ELR (cell line): ENCODE data around the gene VAV3.
A peak's percentile ranks its signal among the peaks of the same experiment; 100 is the strongest.
"Not testable (repeated sequence)": the region's sequence is repeated elsewhere in the genome, so short reads cannot be mapped to it uniquely, and the experiment has no call there.

Experiments used
- DNase-seq: peaks from one replicate; pipeline ENCODE4 v3.0.0-alpha.2; 2015; ENCODE audit warnings: low read depth

The VAV3 gene

GRCh38 chr1:107965110-107965991 is at the start of gene VAV3:
TSS of gene VAV3 (minus strand) at chr1:107965180. CDS start at chr1:107964869, 311 bp downstream.
- DNase-seq, result peak; percentile 37

GRCh38 chr1:108012553-108012952 is 47.6 kb upstream of the VAV3 start:
- no peak for DNase-seq

GRCh38 chr1:108011295-108011694 is 46.3 kb upstream of the VAV3 start:
- no peak for DNase-seq

GRCh38 chr1:108010581-108010980 is 45.6 kb upstream of the VAV3 start:
- DNase-seq, result no peak

- peak; percentile 58 for DNase-seq
These were observed 44.7 kb upstream of the VAV3 start for GRCh38 chr1:108009603-108010195.

GRCh38 chr1:108007531-108007930 is 42.6 kb upstream of the VAV3 start:
- no peak for DNase-seq

- DNase-seq, result no peak
These were observed 42.1 kb upstream of the VAV3 start for GRCh38 chr1:108007070-108007469.

- DNase-seq, result not testable (repeated sequence)
These were observed 39.9 kb upstream of the VAV3 start for GRCh38 chr1:108004919-108005318.

GRCh38 chr1:108000620-108001111 is 35.7 kb upstream of the VAV3 start:
- peak; percentile 14 for DNase-seq

- no peak for DNase-seq
These were observed 35.2 kb upstream of the VAV3 start for GRCh38 chr1:108000184-108000583.

- DNase-seq, result no peak
These were observed 32.9 kb upstream of the VAV3 start for GRCh38 chr1:107997866-107998265.

- DNase-seq, result no peak
These were observed 28.9 kb upstream of the VAV3 start for GRCh38 chr1:107993920-107994319.

- DNase-seq, result no peak
These were observed 27.4 kb upstream of the VAV3 start for GRCh38 chr1:107992347-107992746.

- DNase-seq, result peak; percentile 8
These were observed 26.5 kb upstream of the VAV3 start for GRCh38 chr1:107991371-107992066.

- no peak for DNase-seq
These were observed 25.6 kb upstream of the VAV3 start for GRCh38 chr1:107990606-107991005.

- no peak for DNase-seq
These were observed 16.3 kb upstream of the VAV3 start for GRCh38 chr1:107981277-107981676.

- DNase-seq, result no peak
These were observed 14.9 kb upstream of the VAV3 start for GRCh38 chr1:107979926-107980325.

- DNase-seq, result no peak
These were observed 14.1 kb upstream of the VAV3 start for GRCh38 chr1:107979088-107979487.

GRCh38 chr1:107976836-107977235 is 11.9 kb upstream of the VAV3 start:
- DNase-seq, result no peak

- no peak for DNase-seq
These were observed 11.5 kb upstream of the VAV3 start for GRCh38 chr1:107976431-107976830.

- DNase-seq, result no peak
These were observed 10.9 kb upstream of the VAV3 start for GRCh38 chr1:107975851-107976250.

- DNase-seq, result no peak
These were observed 9.1 kb upstream of the VAV3 start for GRCh38 chr1:107974090-107974489.
